ENCODE measurements around the gene KLK10.

DNA sequence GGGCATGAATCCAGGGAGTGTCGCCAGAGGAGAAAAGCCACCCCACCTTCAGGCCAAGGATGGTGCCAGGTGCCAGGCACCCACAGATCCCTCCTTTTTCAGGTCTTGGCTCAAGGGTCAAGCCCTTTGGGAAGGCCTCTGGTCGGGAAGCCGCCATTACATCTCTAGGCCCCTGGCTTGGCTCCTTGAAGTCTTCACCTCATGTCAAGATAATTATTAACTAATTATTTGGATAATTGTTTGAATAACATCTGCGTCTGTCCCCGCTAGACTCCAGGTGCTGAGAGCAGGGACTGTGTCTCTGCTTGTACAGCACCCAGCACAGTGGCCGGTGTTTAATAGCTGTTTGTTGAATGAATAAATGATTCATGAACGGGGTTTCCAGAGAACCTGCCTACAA lies 44.2 kb upstream of the KLK10 start:
- TF ChIP-seq, protein P1, sequence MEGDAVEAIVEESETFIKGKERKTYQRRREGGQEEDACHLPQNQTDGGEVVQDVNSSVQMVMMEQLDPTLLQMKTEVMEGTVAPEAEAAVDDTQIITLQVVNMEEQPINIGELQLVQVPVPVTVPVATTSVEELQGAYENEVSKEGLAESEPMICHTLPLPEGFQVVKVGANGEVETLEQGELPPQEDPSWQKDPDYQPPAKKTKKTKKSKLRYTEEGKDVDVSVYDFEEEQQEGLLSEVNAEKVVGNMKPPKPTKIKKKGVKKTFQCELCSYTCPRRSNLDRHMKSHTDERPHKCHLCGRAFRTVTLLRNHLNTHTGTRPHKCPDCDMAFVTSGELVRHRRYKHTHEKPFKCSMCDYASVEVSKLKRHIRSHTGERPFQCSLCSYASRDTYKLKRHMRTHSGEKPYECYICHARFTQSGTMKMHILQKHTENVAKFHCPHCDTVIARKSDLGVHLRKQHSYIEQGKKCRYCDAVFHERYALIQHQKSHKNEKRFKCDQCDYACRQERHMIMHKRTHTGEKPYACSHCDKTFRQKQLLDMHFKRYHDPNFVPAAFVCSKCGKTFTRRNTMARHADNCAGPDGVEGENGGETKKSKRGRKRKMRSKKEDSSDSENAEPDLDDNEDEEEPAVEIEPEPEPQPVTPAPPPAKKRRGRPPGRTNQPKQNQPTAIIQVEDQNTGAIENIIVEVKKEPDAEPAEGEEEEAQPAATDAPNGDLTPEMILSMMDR (IDR thresholded peaks at IDR 0.05 in 2 of 3, conservative IDR thresholded peaks at IDR 0.05 in 1 of 3; ENCODE audit: borderline replicate concordance in 1 of 3, insufficient read depth in 1 of 3, low read depth in 2 of 3, low read length in 2 of 3) = no peak
- TF ChIP-seq POLR2A (IDR thresholded peaks at IDR 0.05; ENCODE audit: borderline replicate concordance, extremely low read depth, insufficient read depth, insufficient read length) (no peak), EZH2 (IDR thresholded peaks at IDR 0.05) (no peak), RAD21 (IDR thresholded peaks at IDR 0.05; ENCODE audit: low read depth) (no peak)
- TF ChIP-seq, protein P2, sequence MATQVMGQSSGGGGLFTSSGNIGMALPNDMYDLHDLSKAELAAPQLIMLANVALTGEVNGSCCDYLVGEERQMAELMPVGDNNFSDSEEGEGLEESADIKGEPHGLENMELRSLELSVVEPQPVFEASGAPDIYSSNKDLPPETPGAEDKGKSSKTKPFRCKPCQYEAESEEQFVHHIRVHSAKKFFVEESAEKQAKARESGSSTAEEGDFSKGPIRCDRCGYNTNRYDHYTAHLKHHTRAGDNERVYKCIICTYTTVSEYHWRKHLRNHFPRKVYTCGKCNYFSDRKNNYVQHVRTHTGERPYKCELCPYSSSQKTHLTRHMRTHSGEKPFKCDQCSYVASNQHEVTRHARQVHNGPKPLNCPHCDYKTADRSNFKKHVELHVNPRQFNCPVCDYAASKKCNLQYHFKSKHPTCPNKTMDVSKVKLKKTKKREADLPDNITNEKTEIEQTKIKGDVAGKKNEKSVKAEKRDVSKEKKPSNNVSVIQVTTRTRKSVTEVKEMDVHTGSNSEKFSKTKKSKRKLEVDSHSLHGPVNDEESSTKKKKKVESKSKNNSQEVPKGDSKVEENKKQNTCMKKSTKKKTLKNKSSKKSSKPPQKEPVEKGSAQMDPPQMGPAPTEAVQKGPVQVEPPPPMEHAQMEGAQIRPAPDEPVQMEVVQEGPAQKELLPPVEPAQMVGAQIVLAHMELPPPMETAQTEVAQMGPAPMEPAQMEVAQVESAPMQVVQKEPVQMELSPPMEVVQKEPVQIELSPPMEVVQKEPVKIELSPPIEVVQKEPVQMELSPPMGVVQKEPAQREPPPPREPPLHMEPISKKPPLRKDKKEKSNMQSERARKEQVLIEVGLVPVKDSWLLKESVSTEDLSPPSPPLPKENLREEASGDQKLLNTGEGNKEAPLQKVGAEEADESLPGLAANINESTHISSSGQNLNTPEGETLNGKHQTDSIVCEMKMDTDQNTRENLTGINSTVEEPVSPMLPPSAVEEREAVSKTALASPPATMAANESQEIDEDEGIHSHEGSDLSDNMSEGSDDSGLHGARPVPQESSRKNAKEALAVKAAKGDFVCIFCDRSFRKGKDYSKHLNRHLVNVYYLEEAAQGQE (IDR thresholded peaks at IDR 0.05; ENCODE audit: low read depth) = no peak
- TF ChIP-seq, protein P3, sequence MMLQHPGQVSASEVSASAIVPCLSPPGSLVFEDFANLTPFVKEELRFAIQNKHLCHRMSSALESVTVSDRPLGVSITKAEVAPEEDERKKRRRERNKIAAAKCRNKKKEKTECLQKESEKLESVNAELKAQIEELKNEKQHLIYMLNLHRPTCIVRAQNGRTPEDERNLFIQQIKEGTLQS (IDR thresholded peaks at IDR 0.05) = no peak
